ENCODE results near the gene MYDGF. TPM values are rescaled to one million over a fixed set of nuclear protein-coding genes. Genes with fewer than 3 reads are reported as not detected.

The MYDGF gene
- total RNA-seq, 1 donor from 2014 or later = 51.2 TPM

DNA sequence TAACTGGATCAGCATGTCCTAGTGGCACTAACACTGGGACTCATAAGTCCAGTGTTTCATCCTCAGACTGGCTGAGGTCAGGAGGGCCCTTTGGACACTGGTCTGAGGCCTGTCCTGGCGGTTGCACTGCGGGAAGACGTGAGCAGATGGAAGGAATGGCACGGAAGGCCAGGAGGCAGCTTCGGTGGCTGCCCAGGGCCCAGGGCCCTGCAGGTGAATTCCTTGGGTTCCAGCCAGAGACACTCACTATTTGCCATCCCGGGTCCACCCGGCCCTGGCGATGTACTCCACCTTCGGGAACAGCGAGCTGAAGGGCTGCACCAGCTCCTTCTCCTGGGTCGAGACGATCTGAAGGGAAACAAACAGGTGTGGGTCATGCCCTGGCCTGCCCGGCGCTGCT, 27.2 kb upstream of the MYDGF start:
- H3K27ac Mint-ChIP-seq = no peak overlapping the region
- H3K4me1 Mint-ChIP-seq = no peaks in the 10 kb centered on the region
- DNase-seq (ENCODE audit: low spot score in 2 of 2, unreplicated experiment in 2 of 2) = no peak
- TF ChIP-seq, protein P1, sequence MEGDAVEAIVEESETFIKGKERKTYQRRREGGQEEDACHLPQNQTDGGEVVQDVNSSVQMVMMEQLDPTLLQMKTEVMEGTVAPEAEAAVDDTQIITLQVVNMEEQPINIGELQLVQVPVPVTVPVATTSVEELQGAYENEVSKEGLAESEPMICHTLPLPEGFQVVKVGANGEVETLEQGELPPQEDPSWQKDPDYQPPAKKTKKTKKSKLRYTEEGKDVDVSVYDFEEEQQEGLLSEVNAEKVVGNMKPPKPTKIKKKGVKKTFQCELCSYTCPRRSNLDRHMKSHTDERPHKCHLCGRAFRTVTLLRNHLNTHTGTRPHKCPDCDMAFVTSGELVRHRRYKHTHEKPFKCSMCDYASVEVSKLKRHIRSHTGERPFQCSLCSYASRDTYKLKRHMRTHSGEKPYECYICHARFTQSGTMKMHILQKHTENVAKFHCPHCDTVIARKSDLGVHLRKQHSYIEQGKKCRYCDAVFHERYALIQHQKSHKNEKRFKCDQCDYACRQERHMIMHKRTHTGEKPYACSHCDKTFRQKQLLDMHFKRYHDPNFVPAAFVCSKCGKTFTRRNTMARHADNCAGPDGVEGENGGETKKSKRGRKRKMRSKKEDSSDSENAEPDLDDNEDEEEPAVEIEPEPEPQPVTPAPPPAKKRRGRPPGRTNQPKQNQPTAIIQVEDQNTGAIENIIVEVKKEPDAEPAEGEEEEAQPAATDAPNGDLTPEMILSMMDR (IDR thresholded peaks at IDR 0.05; ENCODE audit: unreplicated experiment) = no peak
- H3K36me3 Mint-ChIP-seq = peaks cover 32% of the 10 kb centered on the region
- no peak overlapping the region for H3K4me3 Mint-ChIP-seq
- no peaks in the 10 kb centered on the region for H3K9me3 Mint-ChIP-seq
- no peaks in the 10 kb centered on the region for H3K27me3 Mint-ChIP-seq (ENCODE audit: low read depth)

DNA sequence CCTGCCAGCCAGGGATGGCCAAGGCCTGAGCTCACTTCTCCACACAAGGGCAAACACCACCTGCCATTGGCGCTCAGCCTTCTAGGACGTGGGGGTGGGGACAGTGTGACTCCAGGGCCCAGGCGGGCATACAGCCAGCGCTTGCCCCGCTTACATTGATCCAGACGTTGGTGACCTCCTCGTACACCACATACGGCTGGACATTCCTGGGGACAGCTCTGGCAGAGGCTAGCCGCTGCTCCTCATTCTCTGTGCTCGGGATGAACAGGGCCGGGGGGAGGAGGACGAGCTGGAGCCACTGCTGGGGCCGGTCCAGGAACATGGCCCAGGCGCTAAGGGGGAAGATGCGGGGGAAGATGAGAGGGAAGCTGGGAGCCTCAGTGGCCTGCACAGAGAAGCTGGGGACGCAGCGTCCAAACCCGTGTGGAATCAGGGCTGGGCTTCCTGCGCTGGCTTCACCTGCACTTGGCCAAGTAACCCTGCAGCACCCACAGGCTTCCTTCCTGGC, 25.1 kb upstream of the MYDGF start:
- DNase-seq (ENCODE audit: low spot score in 2 of 2, unreplicated experiment in 2 of 2) = no peak
- Mint-ChIP-seq H3K36me3 (peaks cover 30% of the 10 kb centered on the region), H3K4me1 (no peaks in the 10 kb centered on the region), H3K27ac (no peak overlapping the region), H3K4me3 (no peak overlapping the region), H3K9me3 (no peaks in the 10 kb centered on the region), H3K27me3 (ENCODE audit: low read depth) (no peaks in the 10 kb centered on the region)
- TF ChIP-seq, protein P1 (IDR thresholded peaks at IDR 0.05; ENCODE audit: unreplicated experiment) = no peak

DNA sequence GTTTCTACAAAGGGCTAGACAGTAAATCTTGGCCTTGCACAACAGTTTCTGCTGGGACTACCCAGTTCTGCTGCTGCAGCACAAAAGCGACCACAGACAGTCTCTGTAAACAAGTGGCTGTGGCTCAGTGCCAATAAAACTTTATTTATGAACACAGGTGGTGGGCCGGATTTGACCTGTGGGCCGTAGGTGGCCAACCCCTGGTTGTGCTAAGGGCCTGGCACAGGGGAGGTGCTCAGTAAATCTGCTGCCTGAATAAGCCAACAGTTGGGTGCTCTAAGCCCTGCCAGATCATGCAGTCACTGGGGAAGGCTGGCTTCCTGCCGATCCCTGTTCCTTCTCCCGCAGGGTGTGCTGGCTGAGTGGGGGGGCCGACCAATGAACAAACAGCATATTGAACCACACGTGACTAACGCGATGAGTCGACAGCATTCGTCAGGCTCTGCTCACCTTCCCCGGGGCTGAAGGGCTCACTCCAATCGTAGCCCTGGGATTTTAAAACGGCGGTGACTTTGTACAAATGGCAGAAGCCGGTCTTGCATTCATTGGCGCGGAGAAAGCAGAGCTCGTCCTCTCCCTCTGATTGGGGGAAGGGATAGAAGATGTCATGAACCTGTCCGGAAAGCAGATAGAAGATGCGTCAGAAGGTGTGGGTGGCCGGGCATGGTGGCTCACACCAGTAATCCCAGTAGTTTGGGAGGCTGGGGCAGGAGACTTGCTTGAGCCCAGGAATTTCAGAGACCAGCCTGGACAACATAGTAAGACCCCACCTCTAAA, 24.3 kb upstream of the MYDGF start:
- no peaks in the 10 kb centered on the region for H3K9me3 Mint-ChIP-seq
- H3K4me3 Mint-ChIP-seq = no peak overlapping the region
- TF ChIP-seq, protein P1 (IDR thresholded peaks at IDR 0.05; ENCODE audit: unreplicated experiment) = no peak
- no peak overlapping the region for H3K27ac Mint-ChIP-seq
- no peaks in the 10 kb centered on the region for H3K4me1 Mint-ChIP-seq
- peaks cover 30% of the 10 kb centered on the region for H3K36me3 Mint-ChIP-seq
- no peaks in the 10 kb centered on the region for H3K27me3 Mint-ChIP-seq (ENCODE audit: low read depth)
- no peak for DNase-seq (ENCODE audit: low spot score in 2 of 2, unreplicated experiment in 2 of 2)

DNA sequence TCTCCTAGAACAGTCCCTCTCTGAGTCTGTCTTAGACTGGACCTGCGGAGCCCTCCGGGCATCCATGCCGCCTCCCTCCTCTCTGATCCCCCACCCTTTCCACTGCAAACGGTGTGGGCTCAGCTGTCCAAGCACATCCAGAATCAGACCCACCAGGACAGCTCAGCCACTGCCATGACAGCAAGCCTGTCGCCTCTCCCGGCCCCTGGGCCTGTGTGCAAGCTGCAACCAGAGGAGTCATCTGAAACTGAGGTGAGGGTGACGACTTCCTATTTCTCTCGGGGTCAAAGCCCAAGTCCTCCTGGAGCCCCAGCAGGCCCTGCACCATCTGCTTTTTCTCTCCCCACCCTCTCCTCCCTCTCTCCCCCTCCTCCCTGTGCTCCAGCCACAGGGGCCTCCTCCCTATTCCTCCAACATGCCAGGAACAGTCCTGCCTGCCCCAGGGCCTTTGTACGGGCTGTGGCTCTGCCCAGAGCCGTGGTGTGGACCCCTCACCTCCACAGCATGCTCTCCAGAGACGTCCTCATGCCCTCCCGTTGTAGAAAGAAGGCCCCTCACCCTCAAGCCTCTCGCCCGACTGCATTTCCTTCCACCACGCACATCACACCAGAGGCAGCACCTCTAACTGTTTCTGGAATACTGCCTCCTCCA, 23.5 kb upstream of the MYDGF start:
- TF ChIP-seq, protein P1 (IDR thresholded peaks at IDR 0.05; ENCODE audit: unreplicated experiment) = no peak
- Mint-ChIP-seq H3K4me3 (no peak overlapping the region), H3K27me3 (ENCODE audit: low read depth) (no peaks in the 10 kb centered on the region), H3K27ac (no peak overlapping the region), H3K36me3 (peaks cover 29% of the 10 kb centered on the region), H3K4me1 (no peaks in the 10 kb centered on the region), H3K9me3 (no peaks in the 10 kb centered on the region)
- DNase-seq (ENCODE audit: low spot score in 2 of 2, unreplicated experiment in 2 of 2) = no peak

DNA sequence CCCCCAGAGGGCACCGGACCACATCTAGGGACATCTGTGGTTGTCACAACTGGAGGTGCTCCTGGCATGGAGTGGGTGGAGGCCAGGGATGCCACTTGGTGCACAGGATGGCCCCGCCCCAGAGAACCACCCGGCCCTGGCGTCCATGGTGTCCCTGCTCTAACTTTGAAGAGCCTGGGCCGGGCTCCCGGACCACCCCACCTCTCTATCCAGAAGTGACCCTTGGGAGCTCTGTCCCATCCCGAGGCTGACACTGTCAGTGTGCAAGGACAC, 22.9 kb upstream of the MYDGF start:
- DNase-seq (ENCODE audit: low spot score in 2 of 2, unreplicated experiment in 2 of 2) = no peak
- peaks cover 28% of the 10 kb centered on the region for H3K36me3 Mint-ChIP-seq
- no peaks in the 10 kb centered on the region for H3K27me3 Mint-ChIP-seq (ENCODE audit: low read depth)
- TF ChIP-seq, protein P1 (IDR thresholded peaks at IDR 0.05; ENCODE audit: unreplicated experiment) = no peak
- no peaks in the 10 kb centered on the region for H3K9me3 Mint-ChIP-seq
- H3K27ac Mint-ChIP-seq = no peak overlapping the region
- H3K4me1 Mint-ChIP-seq = no peaks in the 10 kb centered on the region
- H3K4me3 Mint-ChIP-seq = no peak overlapping the region

All from mesothelial cell of epicardium (in vitro differentiated cells).